HG03575 (cell line): ENCODE results near the gene MRPS14.

ENCODE experiments used
- ATAC-seq: cut with Tn5 transposase; IDR thresholded peaks from one replicate; pipeline ENCODE4 v1.9.1; 2021; ENCODE audit not compliant: unreplicated experiment, insufficient number of reproducible peaks, low FRiP score; ENCODE audit errors: extremely low read depth

The MRPS14 gene

DNA sequence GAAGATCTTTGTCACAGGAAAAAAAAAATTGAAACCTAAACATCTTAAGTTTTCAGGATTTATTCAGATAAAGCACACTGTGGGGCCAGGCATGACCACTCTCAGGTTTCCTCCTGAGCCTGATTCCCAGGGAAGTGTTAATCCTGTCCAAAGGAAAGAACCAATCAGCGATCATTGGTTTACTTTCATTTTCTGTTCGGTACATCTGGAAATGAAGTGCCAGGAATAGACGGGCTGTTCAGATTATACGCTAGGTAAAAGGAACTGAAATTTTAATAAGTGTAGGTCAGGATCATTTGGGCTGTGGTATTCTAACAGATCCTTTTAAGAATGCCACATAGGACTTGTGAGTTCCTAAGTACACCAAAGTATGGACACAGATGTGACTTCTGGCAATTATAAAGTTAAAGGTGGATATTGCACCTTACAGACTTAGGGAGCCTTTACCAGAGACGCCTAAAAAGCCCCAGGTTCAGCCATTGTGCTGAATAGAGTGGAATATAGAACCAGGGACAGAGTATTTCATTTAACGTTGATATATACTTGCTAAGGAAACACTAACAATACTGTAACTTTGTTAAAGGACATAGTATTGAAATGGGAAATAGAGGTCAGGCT is 32.7 kb downstream of the MRPS14 start:
- no peak for ATAC-seq

DNA sequence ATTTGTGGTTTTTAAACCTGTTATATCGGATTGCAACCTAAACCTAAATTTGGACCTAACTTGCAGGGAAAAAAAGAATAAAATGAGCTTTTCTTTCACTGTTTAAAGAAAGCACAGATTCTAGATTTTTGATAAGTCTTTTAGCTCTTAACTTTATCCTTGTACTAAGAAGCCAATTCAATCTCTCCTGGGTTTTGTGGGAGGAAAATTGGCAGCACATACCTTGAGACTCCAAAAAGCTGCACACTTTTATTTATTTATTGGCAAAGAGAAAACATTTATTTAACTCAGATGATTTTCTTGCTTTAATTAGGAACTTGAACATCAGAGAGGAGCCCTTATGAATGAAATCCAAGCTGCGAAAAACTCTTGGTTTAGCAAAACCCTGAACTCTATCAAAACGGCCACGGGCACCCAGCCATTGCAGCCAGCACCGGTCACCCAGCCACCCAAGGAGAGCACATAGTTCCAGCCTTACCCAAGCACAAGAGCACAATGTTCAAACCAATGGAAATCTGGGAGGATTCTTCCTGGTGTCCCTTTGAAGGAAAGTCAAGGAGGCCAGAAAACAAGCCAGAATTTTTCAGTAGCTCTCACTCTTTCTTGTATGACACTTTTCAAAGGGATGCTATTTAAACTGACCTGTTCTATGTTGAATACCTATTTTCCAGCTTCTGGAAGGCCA is 33.5 kb downstream of the MRPS14 start:
- ATAC-seq, result no peak

DNA sequence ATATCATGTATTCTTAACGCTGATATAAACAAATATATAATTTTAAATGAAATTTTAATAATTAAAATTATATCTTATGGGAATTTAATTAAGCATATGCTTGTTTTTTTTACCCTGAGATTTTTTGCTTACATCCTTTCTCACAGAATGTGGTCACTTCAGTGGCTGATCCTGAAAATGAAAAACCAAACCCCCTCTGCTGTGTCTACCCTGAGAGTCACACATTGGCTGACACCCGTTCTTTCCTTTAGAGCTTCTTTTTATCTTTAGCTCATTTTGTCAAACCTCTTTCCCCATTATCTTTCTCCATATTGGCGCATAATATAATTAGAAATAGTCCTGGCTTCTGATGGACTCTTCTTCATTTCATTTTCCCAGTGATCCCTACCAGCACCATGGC is 34.2 kb downstream of the MRPS14 start:
- no peak for ATAC-seq

DNA sequence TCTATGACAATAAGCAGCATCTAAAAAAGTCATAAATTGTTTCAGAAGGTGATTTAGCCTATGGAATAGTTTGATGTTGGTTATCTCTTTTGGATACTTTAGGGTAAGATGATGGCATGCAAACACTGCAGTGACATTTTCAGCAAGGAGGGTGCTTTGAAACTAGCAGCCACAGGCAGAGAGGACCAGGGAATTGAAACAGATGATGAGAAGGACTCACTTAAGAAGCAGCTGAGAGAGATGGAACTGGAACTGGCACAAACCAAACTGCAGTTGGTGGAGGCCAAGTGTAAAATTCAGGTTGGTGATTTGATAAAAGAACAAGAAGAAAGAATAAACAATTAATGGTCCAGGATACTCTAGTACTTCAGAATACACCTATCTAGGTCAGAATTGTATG is 34.7 kb downstream of the MRPS14 start:
- ATAC-seq, result no peak

DNA sequence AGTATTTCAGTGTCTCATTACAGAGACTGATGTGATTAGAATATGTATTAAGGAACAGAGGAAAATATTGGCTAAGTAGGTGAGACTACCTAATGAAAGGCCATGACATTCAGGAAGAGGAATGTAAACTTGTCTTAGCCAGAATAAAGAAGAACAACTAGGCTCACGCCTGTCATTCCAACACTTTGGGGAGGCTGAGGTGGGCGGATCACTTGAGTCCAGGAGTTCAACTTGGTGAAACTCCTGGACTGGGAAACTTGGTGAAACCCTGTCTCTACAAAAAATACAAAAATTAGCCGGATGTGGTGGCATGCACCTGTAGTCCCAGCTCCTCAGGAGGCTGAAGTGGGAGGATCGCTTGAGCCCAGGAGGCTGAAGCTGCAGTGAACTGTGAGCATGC is 38.3 kb downstream of the MRPS14 start:
- ATAC-seq, result no peak

DNA sequence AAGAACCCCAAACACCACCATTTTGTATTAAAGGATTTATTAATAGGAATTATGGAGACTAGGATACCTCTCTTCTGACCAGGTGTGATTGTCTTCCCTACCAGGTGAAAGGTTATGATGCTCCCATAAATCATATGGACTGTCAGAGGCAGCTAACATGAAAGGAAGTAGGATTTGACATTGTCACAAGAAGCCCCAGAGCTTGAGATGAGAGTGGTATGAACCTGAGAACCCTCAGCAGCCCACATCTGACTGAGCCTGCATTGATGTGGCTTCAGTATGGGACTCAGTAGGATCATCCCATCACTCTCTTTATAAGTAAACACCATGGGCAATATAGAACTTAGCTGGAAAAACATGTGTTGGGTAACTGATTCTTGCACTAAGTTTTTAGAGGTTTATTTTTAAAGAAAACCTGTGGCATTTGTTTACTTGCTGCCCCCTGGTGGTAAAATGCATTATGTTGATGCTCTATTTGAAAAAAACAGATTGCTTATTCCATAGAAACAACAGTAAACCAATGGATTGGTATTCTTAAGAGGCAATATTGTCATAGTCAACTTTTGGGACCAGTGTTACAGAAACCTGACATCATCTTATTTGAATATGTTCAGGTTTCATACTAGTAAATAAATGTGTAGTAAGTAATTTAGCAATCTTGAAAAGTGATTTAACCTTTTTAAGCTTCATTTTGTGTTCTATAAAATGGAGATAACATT is 40.1 kb downstream of the MRPS14 start:
- no peak for ATAC-seq

DNA sequence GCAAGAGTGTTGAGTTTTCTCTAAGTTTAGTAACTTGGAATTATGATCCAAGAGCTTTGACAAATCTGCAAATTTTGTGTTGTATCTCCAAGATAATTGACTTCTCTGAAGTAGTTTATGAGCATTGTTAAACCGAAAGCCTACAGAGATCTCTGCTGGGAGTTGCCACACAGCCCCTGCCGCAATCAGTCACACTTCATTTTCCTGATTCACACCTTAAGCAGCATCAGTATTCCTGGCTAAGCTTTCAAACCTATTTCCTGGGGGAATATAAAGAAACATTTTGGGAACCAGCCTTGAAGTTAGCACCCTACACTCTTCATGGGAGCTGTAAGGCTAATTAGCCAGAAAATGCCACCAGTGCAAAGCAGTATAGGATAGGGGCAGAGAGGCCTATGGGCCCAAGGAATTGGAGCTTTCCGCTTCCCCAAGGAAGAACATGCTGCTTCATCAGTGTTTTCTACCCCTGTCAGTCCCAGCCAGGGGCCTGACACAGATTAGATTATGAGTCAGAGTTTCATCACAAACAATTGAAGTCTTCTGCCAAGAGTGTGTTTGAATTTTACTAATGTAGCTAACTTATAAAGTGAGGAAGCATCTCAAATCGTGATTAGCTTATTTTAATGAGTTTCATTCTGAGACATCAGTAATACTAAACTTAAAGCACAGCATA is 46.7 kb downstream of the MRPS14 start:
- ATAC-seq, result no peak

DNA sequence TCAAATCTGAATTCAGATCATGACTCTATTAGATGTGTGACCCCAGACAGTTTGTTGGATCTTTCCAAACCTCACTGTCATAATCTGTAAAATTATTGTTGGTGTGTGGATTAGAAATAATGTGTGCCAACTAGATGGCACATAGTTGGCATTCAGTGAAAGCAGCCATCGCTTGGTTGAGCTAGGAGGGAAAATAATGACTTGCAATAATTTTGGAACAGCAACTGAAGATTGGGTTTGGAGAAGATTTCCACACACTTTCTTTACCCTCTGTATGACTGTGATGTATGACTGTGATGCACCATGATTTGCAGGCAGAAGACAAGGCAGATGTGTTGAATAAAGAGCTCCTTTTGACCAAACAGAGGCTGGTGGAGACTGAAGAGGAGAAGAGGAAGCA is 47.5 kb downstream of the MRPS14 start:
- ATAC-seq, result no peak

DNA sequence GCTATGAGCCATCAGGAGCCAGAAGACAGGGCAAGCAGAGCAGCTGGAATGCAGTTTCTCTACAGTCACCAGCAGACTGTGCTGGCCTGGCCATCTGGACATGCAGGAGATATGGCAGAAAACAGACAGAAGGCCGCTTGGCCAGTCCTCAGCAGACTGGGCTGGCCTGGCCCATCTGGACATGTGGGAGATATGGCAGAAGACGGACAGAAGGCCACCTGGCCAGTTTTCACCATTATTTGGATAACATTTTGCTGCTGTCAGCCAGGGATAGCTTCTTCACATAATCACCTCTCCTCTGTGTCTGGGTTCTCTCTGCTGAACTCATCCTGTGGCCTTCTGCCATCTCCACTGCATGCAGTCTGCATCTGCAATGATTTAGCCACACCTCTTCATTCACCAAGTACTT is 48.5 kb downstream of the MRPS14 start:
- no peak for ATAC-seq

DNA sequence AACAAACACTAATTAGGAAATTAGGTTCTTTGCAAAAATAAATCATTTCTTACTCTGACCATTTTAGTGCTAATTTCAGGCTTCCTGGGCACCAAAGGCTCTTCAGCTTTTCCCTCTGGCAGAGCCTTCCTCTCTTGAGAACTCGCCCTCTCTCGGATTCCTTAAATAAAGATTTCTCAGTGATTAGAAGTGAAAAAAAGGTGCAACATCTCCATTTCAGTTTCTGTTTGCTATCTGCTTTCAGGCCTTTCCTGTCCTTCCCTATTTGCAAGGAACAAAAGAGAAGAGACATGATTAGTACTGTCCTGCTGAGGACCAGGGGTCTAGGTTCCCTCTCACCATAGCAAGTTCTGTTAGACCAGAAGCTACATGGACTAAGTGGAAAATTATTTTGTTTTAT is 51.3 kb downstream of the MRPS14 start:
- no peak for ATAC-seq

DNA sequence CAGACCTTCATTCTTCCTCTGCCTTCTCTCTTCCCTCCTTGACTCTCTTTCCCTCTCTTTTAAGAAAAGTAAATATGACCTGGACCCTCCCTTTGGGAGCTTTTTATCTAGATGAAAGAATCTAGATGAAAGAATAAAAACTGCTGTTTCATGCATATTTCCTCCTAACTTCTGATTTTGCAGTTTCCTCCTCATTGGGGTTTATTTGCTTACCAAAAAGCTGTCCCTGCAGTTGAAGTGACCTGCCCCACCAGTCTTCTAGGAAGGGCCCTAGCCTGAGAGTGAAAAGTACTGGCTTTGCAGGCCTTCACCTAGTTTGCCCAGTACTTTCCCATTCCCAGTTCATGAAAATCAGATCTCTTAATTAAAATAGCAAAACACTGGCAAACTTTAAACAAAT is 51.8 kb downstream of the MRPS14 start:
- no peak for ATAC-seq

DNA sequence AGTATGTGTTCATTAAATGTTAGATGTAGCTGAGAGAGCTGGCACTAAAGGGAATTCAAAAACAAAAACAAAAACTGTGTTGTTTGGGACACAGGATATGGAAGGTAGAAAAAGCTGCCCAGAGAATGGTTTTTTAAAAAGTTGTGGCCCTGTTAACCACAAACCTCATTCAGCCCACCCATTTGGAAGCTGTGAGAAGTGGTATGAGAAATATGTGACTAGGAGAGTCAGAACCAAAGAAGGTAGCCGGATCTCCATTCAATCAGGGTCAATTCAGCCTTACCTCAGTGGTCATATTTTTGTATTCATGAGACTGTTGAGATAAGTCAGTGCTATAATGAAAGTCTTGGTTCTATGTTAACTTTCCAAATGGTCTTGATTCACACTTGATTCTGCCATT is 53.2 kb downstream of the MRPS14 start:
- ATAC-seq, result no peak

DNA sequence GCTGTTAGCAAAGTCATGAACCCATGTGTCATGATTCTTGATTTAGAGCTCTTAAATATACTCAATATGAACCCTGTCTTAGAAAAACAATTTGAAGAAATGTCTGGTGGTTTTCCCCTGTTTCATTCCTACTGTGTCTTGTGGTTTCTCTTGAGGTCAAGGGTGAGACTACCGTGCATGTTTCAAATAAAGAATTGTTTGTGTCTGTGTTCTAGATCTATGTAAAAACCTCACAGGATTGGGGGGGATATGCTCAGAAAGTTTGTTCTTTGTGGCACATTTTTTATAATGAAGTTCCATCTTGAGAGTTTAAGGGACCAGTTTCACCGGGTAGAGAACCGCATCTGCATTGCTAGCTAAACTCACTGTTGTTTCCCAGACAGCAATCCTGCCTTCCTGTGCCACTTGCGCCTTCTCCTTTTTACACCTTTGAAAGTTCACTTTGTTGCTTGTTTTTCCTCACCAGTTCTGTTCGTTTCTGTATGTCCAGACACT is 54.4 kb downstream of the MRPS14 start:
- ATAC-seq, result peak; percentile 68

DNA sequence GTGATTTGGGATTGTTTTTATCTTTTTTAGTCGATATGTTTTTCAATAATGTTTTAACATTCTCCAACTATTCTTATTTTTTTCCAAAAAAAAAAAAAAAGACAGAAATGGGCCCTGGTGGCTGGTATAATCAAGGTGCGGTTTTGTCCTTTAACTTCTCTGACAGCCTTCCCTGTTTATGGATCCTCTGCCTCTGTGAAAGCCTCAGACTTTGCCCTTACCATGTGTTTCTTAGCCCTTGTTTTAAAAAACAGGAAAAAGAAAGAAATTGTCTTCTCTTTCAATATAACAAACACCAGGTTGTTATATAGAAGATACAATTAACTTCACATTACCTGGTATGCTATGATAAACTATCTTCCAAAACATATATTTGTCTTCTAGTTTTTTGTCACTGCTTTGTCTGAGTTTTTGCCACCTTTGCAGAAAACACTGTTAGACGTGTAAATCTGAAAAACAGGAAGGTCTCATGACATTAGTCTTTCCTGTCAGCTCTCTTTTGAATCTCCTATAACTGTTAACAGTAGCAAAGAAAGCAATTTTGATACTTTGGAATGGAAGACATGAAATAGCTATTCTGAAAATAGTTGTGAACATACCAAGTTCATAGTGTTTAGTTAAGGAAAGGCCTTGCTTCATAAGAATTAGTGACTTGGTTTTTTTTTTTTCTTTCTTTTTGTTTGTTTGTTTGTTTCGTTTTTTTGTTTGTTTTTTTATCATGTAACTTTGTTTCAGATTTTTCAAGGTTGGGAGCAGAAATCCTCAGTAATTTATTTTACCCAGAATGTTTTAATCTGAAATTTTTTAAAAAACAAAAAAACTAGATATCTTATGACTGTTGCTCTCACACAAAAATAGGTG is 55.1 kb downstream of the MRPS14 start:
- ATAC-seq, result no peak

DNA sequence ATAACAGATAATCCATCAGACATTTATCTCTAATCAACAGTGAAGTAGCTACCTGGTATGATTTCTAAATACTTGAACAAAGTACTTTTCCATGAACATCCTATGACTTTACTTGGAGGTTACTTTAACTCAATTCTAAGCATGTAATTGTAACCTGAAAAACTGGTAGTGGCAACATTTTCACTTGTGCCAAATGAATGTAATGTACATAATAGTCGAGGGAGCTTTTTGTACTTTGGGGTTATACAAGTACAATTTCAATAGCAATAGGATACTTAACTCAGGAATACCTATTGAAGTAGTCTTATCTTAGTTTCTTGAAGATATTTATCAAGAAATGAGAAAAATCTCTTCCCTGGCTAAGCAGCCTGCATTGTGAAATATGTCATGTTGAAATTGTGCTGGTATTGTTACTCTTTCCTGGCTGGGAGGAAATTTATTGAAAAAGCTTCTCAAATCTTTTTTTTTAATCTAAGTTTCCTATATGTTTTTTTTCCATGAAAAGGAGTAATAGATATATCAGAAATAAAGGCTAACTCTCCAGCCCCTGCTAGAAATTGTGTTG is 57.1 kb downstream of the MRPS14 start:
- ATAC-seq, result no peak

DNA sequence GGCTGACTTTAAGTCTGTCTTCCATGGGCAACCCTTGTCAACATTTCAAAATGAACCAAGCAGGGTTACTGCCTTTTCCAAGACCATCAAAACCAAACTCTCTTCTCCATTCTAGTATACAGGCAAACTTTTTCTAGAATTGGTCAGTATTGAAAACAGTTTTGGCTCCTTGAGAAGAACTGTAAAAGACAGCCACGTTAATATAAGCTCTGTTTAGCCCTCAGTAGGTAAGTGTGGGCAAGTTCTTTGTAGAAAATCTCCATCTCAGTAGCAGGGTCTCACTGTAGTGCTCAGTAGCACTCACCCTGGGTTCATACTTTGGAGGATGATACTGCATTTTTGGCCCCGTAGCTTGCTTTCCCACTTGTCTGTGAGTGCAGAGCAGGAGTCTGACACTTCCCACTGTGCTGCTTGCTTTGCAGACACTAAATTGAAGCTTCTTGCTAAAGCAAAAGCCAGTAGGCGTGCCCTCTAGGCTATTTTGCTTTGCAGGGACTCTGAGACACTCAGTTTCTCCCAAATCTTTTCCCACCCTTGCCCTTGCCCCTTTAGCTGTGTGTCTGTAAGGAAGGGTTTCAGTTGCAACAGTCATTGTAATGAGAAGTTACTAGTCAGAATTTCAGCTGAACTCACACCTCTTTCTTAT is 57.7 kb downstream of the MRPS14 start:
- no peak for ATAC-seq

DNA sequence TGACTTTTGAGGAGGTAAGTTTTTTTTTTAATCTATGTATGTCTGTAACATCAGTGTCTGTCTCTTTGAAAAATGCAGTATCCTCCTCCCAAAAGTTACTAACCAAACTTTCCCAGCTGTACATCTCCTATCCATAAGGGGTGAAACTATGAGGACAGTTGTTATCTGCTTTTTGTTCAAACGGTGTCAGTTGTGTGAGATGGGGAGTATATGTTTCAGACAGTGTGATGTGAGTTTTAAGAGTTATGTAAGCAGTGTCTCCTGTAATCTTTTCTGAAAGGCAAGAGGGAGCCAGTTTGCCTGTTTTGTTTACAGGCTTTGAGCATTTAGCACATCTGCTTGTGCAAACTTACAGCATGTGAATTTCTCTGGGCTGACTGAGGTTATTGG is 58.3 kb downstream of the MRPS14 start:
- ATAC-seq, result no peak

DNA sequence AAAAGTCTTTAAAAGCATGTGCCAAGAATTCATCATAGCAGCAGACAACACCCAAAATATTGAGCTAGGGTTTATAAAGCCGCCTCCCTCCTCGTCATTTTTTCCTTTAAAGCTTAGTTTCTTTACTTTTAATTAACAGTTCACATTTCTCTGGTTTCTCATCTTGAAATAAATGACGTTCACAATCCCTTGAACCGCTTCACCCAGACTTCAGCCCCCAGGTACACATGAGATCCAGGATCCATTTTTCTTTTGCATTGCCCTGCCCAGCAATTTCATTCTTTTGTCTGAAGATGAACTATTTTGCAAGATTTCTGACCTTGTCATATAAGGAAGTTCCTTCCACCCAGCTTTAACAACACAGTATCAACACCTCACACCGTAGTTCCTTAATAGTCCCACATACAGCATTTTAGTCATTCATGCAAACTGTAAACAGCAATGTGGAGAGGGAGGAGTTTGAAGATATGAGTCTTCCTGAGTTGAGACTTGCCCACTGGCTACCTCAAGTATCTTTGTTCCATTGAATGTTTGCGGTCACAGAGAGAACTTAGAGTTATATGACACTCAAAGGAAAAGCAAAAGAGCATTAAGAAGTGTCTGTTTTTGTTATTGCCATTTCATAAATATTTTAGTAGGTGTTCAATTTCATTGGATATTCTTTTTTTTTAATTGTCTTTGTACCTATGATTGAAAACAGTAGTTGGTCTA is 58.8 kb downstream of the MRPS14 start:
- ATAC-seq, result no peak
